Body of pancreas (tissue), 4 donors: ENCODE measurements around the gene CROT. TPM values are rescaled to one million over a fixed set of nuclear protein-coding genes. Genes with fewer than 3 reads are reported as not detected.
"Not testable (repeated sequence)": the region's sequence is repeated elsewhere in the genome, so short reads cannot be mapped to it uniquely, and the experiment has no call there.

Experiments
- ATAC-seq: fragments of 150-250 bp; one replicate; pipeline ENCODE4 v1.9.1; 2016
- DNase-seq, 4 donors: peaks; one replicate each; pipeline ENCODE4 v3.0.0-alpha.2; 2019
- H3K27ac ChIP-seq, 4 donors: fragments of 200-600 bp; sonication (generic); 1 replicate in 3 of 4; 2 replicates in 1 of 4; pipeline versions ENCODE4 v1.5.1 to v1.6.1; 2016 to 2019; ENCODE audit warnings: mild to moderate bottlenecking in 1 of 4, mixed read lengths in 1 of 4, moderate library complexity in 1 of 4
- H3K27me3 ChIP-seq, 2 donors: fragments of 200-600 bp; sonication (generic); one replicate each; pipeline ENCODE4 v1.6.0; 2016; ENCODE audit warnings: mild to moderate bottlenecking in 1 of 2
- H3K36me3 ChIP-seq, 2 donors: fragments of 200-600 bp; sonication (generic); replicated peaks in 1 of 2; 2 replicates each; pipeline ENCODE4 v1.5.1; 2016; ENCODE audit warnings: low read depth in 2 of 2; ENCODE audit not compliant: insufficient read depth in 1 of 2
- H3K4me1 ChIP-seq: fragments of 200-600 bp; sonication (generic); one replicate; pipeline ENCODE4 v1.6.0; 2016
- H3K4me3 ChIP-seq, 2 donors: fragments of 200-600 bp; sonication (generic); 1 replicate in 1 of 2; 2 replicates in 1 of 2; pipeline ENCODE4 v1.5.1; 2016 to 2019
- H3K9me3 ChIP-seq, 3 donors: fragments of 200-600 bp; sonication (generic); 1 replicate in 2 of 3; 2 replicates in 1 of 3; pipeline ENCODE4 v1.5.1; 2016
- CTCF ChIP-seq, 7 experiments: fragments of 450-650 bp in 4 of 7; fragments of 200-600 bp in 3 of 7; sonication (generic) in 3 of 7; IDR thresholded peaks; one replicate each; pipeline ENCODE4 v1.5.1; 2016 to 2019; ENCODE audit warnings: antibody characterized with exemption in 7 of 7
- POLR2A ChIP-seq, 3 donors: fragments of 450-650 bp; IDR thresholded peaks; one replicate each; pipeline ENCODE4 v1.6.1; 2016; ENCODE audit warnings: antibody characterized with exemption in 3 of 3, mild to moderate bottlenecking in 2 of 3
- WGBS, 2 donors: methylation state at CpG; one replicate each; pipeline ENCODE4 v1.1.5; 2017; 5-methylcytosine and 5-hydroxymethylcytosine counted together
- intact Hi-C: fragments of 100-400 bp; cut with DNase I; formaldehyde crosslinking; loops from one replicate; pipeline ENCODE4 v1.15.1; 2023
- total RNA-seq, 2 donors: library from RNA; depleted of rRNA; stranded (reverse); fragments of >200 nt; gene quantifications; one replicate each; pipeline ENCODE4 v1.1.0, GENCODE V29; 2016

CROT gene
- total RNA-seq, 2 donors from 2014 or later = 4.6 to 22.1 TPM

GRCh38 chr7:87316097-87316700, 29.3 kb upstream of the CROT start:
- 48 to 66% methylated on average over 3 of the region's 3 CpGs for WGBS, 2 donors
- ATAC-seq (no peak), DNase-seq (no peak)
- no peaks in the 10 kb centered on the region for H3K4me1 ChIP-seq
- no peaks in the 10 kb centered on the region for H3K36me3 ChIP-seq
- no peaks in the 10 kb centered on the region for H3K27me3 ChIP-seq
- TF ChIP-seq POLR2A (IDR thresholded peaks at IDR 0.05) (no peak), CTCF (IDR thresholded peaks at IDR 0.05) (no peak)
- H3K9me3 ChIP-seq = no peaks in the 10 kb centered on the region
- H3K4me3 ChIP-seq = no peak overlapping the region
- H3K27ac ChIP-seq = no peak overlapping the region
- intact Hi-C loops = no loop called here

DNA sequence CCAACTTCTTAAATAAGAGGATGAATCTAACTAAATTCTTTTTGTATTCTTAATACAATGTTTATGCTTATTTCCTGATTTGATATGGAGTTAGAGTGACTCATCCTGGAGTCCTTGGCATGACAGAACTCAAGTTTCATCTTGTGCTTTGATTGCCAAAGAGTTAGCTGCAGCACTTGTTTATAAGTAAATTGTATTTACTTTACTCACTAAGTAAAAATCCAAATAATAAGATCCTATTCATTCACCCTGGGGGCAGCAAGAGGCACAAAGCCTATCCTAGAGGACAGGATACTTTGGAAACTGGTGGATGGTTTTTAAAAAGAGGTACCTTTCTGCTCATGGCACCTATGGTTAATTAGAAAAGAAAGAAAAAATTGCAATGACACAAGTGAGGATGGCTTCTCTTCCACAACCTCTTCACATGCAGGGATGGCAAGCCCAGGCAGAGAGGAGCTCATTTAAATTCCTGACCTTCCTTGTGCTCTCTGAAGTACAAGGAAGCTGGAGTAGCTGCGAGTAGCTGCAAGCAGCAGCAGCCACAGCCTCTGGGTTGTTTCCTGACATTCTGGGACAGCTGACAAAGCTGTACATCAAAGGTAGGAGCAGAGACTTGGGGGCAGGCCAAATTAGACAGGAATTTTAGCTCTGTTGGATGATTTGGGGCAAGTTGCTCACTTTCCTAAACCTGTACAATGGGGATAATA, 28.5 kb upstream of the CROT start:
- H3K27me3 ChIP-seq = no peaks in the 10 kb centered on the region
- no peak overlapping the region for H3K27ac ChIP-seq
- DNase-seq (no peak), ATAC-seq (no peak)
- no peaks in the 10 kb centered on the region for H3K9me3 ChIP-seq
- TF ChIP-seq CTCF (IDR thresholded peaks at IDR 0.05) (no peak), POLR2A (IDR thresholded peaks at IDR 0.05) (no peak)
- intact Hi-C loops = no loop called here
- no peak overlapping the region for H3K4me3 ChIP-seq
- 29 to 38% methylated on average over 1 of the region's 1 CpG for WGBS, 2 donors
- no peaks in the 10 kb centered on the region for H3K4me1 ChIP-seq
- H3K36me3 ChIP-seq = no peaks in the 10 kb centered on the region

GRCh38 chr7:87317691-87318245, 27.7 kb upstream of the CROT start:
- WGBS, 2 donors = 85 to 94% methylated on average over 2 of the region's 2 CpGs

GRCh38 chr7:87318741-87319140, 26.7 kb upstream of the CROT start:
- Histone ChIP-seq H3K4me1 (no peaks in the 10 kb centered on the region), H3K27me3 (no peaks in the 10 kb centered on the region), H3K9me3 (no peaks in the 10 kb centered on the region), H3K4me3 (no peak overlapping the region), H3K36me3 (peaks cover 0 to 3% of the 10 kb centered on the region in 2 donors), H3K27ac (no peak overlapping the region)
- DNase-seq (no peak), ATAC-seq (no peak)
- WGBS, 2 donors = 54% methylated on average over 1 of the region's 1 CpG; no CpG with 5 or more reads in 1 of the 2 donors
- intact Hi-C loops = no loop called here
- TF ChIP-seq POLR2A (IDR thresholded peaks at IDR 0.05) (no peak), CTCF (IDR thresholded peaks at IDR 0.05) (no peak)

More at GRCh38 chr7:87317691-87318245, 27.7 kb upstream of the CROT start:
- ATAC-seq = no peak
- DNase-seq = no peak
- H3K4me3 ChIP-seq = no peak overlapping the region
- H3K36me3 ChIP-seq = no peaks in the 10 kb centered on the region
- no peak for TF ChIP-seq POLR2A (IDR thresholded peaks at IDR 0.05)
- TF ChIP-seq CTCF (IDR thresholded peaks at IDR 0.05) = no peak
- no peak overlapping the region for H3K27ac ChIP-seq
- no peaks in the 10 kb centered on the region for H3K4me1 ChIP-seq
- no peaks in the 10 kb centered on the region for H3K27me3 ChIP-seq
- no peaks in the 10 kb centered on the region for H3K9me3 ChIP-seq
- intact Hi-C loops = no loop called here

DNA sequence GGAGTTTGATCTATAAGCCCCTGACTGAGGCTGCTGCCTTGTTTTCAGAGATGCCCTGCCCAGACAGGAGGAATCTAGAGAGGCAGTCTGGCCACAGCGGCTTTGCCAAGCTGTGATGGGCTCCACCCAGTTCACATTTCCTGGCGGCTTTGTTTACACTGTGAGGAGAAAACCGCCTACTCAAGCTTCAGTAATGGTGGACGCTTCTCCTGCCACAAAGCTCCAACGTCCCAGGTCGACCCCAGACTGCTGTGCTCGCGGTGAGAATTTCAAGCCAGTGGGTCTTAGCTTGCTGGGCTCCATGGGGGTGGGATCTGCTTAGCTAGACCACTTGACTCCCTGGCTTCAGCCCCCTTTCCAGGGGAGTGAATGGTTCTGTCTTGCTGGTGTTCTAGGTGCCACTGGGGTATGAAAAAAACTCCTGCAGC, 26.3 kb upstream of the CROT start:
- H3K27ac ChIP-seq, DNase-seq, H3K4me1 ChIP-seq, H3K36me3 ChIP-seq, intact Hi-C loops, ATAC-seq, H3K9me3 ChIP-seq, H3K4me3 ChIP-seq, H3K27me3 ChIP-seq: not testable (repeated sequence)
- WGBS, 2 donors = 64 to 79% methylated on average over 7 to 8 of the region's 8 CpGs
